HCT116 (cell line): ENCODE results near the gene SNRNP70.

Experiments
- CTCF ChIP-seq, 3 experiments: fragments of 200-600 bp in 1 of 3; sonication (generic) in 1 of 3; IDR thresholded peaks in 2 of 3; conservative IDR thresholded peaks in 1 of 3; 2 replicates each; pipeline ENCODE4 v1.5.1; 2012 to 2017; ENCODE audit warnings: low read depth in 2 of 3, low read length in 2 of 3, antibody characterized with exemption in 1 of 3, borderline replicate concordance in 1 of 3, control low read depth in 1 of 3, mild to moderate bottlenecking in 1 of 3, mixed read lengths in 1 of 3, mixed run types in 1 of 3, moderate library complexity in 1 of 3; ENCODE audit not compliant: insufficient read depth in 1 of 3
- MAX ChIP-seq: IDR thresholded peaks from 2 replicates; pipeline ENCODE4 v1.6.1; 2012
- POLR2A ChIP-seq: IDR thresholded peaks from 2 replicates; pipeline ENCODE4 v1.7.0; 2011; ENCODE audit warnings: borderline replicate concordance; ENCODE audit not compliant: insufficient read depth, insufficient read length; ENCODE audit errors: extremely low read depth
- POLR2AphosphoS5 ChIP-seq: IDR thresholded peaks from 2 replicates; pipeline ENCODE4 v1.6.1; 2011; ENCODE audit warnings: mild to moderate bottlenecking, low read depth, low read length, moderate library complexity
- ZNF274 ChIP-seq: fragments of 200-500 bp; sonication (Bioruptor generic); IDR thresholded peaks from 2 replicates; pipeline ENCODE4 v1.6.1; 2014; ENCODE audit warnings: mild to moderate bottlenecking, low read depth, low read length, inconsistent platforms

- no peak for TF ChIP-seq CTCF (IDR thresholded peaks at IDR 0.05 in 2 of 3, conservative IDR thresholded peaks at IDR 0.05 in 1 of 3; ENCODE audit: borderline replicate concordance in 1 of 3, insufficient read depth in 1 of 3, low read depth in 2 of 3, low read length in 2 of 3)
- no peak for TF ChIP-seq POLR2A
- no peak for TF ChIP-seq ZNF274
- no peak for TF ChIP-seq POLR2AphosphoS5
- no peak for TF ChIP-seq MAX
These were observed 69.0 kb downstream of the SNRNP70 start for GRCh38 chr19:49154279-49154678.
